ENCODE measurements around the gene HIGD2A. TPM values are rescaled to one million over a fixed set of nuclear protein-coding genes. Genes with fewer than 3 reads are reported as not detected.

Gene HIGD2A, protein sequence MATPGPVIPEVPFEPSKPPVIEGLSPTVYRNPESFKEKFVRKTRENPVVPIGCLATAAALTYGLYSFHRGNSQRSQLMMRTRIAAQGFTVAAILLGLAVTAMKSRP
- 100 to 1,000 TPM in 11 of 12 donors, not detected in 1; 110 to 188 (median 155) TPM for polyA plus RNA-seq (ENCODE audit: insufficient read length in 12 of 12)
- long read RNA-seq, donor 1, transcript HIGD2A-201 (2 exons, 668 nt) = major isoform, 182 of 182 reads
- long read RNA-seq, donor 1, partial matches to known transcripts = 0 of 182 reads
- long read RNA-seq, donor 1, other reads (novel, unspliced or antisense) = 0 of 182 reads
- long read RNA-seq, donor 2, transcript HIGD2A-201 (2 exons, 668 nt) = major isoform, 207 of 207 reads
- long read RNA-seq, donor 2, partial matches to known transcripts = 0 of 207 reads
- long read RNA-seq, donor 2, other reads (novel, unspliced or antisense) = 0 of 207 reads
- long read RNA-seq, donor 3, transcript HIGD2A-201 (2 exons, 668 nt) = major isoform, 124 of 124 reads
- long read RNA-seq, donor 3, partial matches to known transcripts = 0 of 124 reads
- long read RNA-seq, donor 3, other reads (novel, unspliced or antisense) = 0 of 124 reads
- long read RNA-seq, donor 4, transcript HIGD2A-201 (2 exons, 668 nt) = major isoform, 93 of 122 reads
- long read RNA-seq, donor 4, partial matches to known transcripts = 29 of 122 reads
- long read RNA-seq, donor 4, other reads (novel, unspliced or antisense) = 0 of 122 reads
- long read RNA-seq, donor 5, transcript HIGD2A-201 (2 exons, 668 nt) = major isoform, 220 of 220 reads
- long read RNA-seq, donor 5, partial matches to known transcripts = 0 of 220 reads
- long read RNA-seq, donor 5, other reads (novel, unspliced or antisense) = 0 of 220 reads
- long read RNA-seq, donor 6, transcript HIGD2A-201 (2 exons, 668 nt) = major isoform, 132 of 132 reads
- long read RNA-seq, donor 6, partial matches to known transcripts = 0 of 132 reads
- long read RNA-seq, donor 6, other reads (novel, unspliced or antisense) = 0 of 132 reads
- long read RNA-seq, donor 7, transcript HIGD2A-201 (2 exons, 668 nt) = major isoform, 103 of 132 reads
- long read RNA-seq, donor 7, partial matches to known transcripts = 29 of 132 reads
- long read RNA-seq, donor 7, other reads (novel, unspliced or antisense) = 0 of 132 reads
- long read RNA-seq, donor 8, transcript HIGD2A-201 (2 exons, 668 nt) = major isoform, 261 of 261 reads
- long read RNA-seq, donor 8, partial matches to known transcripts = 0 of 261 reads
- long read RNA-seq, donor 8, other reads (novel, unspliced or antisense) = 0 of 261 reads
- long read RNA-seq, donor 9, transcript HIGD2A-201 (2 exons, 668 nt) = major isoform, 122 of 122 reads
- long read RNA-seq, donor 9, partial matches to known transcripts = 0 of 122 reads
- long read RNA-seq, donor 9, other reads (novel, unspliced or antisense) = 0 of 122 reads
- long read RNA-seq, donor 10, transcript HIGD2A-201 (2 exons, 668 nt) = major isoform, 173 of 173 reads
- long read RNA-seq, donor 10, partial matches to known transcripts = 0 of 173 reads
- long read RNA-seq, donor 10, other reads (novel, unspliced or antisense) = 0 of 173 reads
- long read RNA-seq, donor 11, transcript HIGD2A-201 (2 exons, 668 nt) = major isoform, 227 of 227 reads
- long read RNA-seq, donor 11, partial matches to known transcripts = 0 of 227 reads
- long read RNA-seq, donor 11, other reads (novel, unspliced or antisense) = 0 of 227 reads

GRCh38 chr5:176388444-176389134 lies at the start of gene HIGD2A, which contains the start of gene NOP16:
Gene HIGD2A, plus strand, starts transcription at chr5:176388751. Its CDS starts 69 bp downstream, at chr5:176388820.
Gene NOP16, minus strand, starts transcription at chr5:176388598. Its CDS starts 59 bp downstream, at chr5:176388539.
- DNase-seq = peak; percentile 99

GRCh38 chr5:176339304-176339703 lies 49.2 kb upstream of the HIGD2A start:
- no peak for DNase-seq

DNA sequence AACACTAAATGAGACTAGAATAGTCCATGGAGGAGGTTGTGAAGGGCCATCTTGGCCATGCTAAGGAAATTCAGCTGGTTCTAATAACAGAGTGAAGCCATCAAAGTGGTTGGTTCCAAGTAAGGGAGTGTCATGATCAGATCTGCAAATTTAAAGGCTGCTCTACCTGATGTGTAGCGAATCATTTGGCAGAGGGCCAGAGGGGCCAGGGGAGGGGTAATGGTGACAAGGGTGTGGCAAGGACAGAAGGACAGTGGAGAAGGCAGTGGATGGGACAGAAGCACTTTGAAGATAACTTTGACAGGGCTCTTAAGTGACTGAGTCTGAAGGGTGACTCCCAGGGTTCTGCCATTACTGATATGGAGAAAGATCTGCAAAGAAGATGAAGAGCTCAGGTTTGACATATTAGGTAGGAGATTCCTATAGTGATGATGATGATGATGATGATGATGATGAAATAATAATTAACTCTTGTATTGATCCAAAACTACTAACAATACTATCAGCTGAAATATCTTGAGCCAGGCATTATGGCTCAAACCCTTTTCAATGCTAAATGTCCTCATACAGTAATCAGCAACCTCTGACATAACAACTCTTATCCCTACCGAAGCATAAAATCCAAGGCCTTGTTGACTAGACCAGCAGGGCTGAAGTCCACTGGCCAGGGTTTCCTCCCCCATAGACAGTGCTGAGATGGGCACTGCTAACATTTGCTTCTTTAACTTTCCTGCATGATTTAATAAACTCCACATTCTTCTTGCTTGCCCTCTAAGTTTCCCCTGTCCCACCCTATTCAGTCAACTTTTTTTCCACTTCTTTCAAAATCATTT lies 47.0 kb upstream of the HIGD2A start:
- DNase-seq = no peak

GRCh38 chr5:176342158-176342483 lies 46.4 kb upstream of the HIGD2A start:
- DNase-seq = no peak

- no peak for DNase-seq
Observed at GRCh38 chr5:176342766-176343458, 45.6 kb upstream of the HIGD2A start.

- DNase-seq = no peak
Observed at GRCh38 chr5:176350416-176350815, 38.1 kb upstream of the HIGD2A start.

- DNase-seq = no peak
Observed at GRCh38 chr5:176352116-176352878, 36.3 kb upstream of the HIGD2A start.

DNA sequence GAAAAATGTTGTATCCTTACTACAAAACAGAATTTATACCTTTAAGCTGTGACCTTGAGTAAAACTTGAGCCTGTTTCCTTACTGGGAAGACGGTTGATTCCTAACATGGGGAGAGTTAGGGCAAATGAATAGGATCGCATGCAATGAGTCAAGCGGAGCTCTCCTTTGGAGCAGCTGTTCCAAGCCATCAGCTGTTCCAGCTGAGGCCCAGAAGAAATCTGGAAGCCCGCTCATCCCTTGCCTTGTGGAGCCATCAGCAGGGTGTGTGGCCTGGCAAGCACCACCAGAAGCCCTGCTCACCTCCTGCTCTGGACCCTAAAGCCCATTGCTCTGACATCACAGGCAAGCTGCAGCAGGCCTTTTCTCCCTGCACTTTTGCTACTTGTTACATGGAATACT lies 35.0 kb upstream of the HIGD2A start:
- peak; percentile 25 for DNase-seq

GRCh38 chr5:176355400-176356178 lies 33.0 kb upstream of the HIGD2A start:
- no peak for DNase-seq

- DNase-seq = no peak
Observed at GRCh38 chr5:176356179-176356566, 32.4 kb upstream of the HIGD2A start.

DNA sequence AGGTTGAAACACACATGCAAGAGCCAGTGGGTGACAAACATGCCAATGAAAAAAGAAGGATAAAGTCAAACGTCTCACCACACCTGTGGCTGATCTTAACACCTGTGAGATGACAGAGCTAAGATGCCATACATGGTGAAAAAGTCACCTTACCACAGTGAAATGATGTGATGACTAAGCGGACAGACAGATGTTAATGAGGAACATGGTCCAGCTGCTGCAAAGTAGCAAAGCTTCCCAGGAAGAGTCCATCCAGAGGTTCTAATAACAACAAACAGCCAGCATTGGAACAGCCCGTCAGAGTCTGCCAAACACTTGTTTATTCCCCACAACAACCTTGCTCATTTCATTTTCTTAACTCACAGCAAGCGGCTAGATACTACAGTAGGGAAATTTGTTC lies 28.9 kb upstream of the HIGD2A start:
- no peak for DNase-seq

GRCh38 chr5:176360894-176361436 lies 27.6 kb upstream of the HIGD2A start:
- peak; percentile 20 for DNase-seq

- peak; percentile 92 for DNase-seq
Observed at GRCh38 chr5:176361437-176362232, 26.9 kb upstream of the HIGD2A start, which contains the start of gene KIAA1191. Gene KIAA1191, minus strand, starts transcription at chr5:176361764. Its CDS starts 2,256 bp downstream, at chr5:176359508.

DNA sequence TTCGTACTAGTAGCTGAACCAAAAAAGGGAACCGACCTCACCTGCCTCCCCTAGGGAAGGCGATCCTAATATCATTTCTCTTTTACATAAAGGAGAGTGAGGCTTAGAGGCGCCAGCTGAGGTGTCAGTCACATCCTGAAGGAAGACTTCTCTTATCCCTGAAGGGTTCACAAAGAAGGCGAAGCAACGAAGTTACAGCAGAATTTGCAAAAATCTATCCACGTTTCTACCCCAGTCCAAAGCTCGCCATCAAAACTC lies 26.4 kb upstream of the HIGD2A start:
- DNase-seq = no peak

- DNase-seq = no peak
Observed at GRCh38 chr5:176364765-176365350, 23.7 kb upstream of the HIGD2A start.

All from muscle of arm (tissue), 14 donors.